HG03097 (cell line): ENCODE measurements around the gene CZIB.
"Not testable (repeated sequence)": the region's sequence is repeated elsewhere in the genome, so short reads cannot be mapped to it uniquely, and the experiment has no call there.

ENCODE experiments used
- ATAC-seq: cut with Tn5 transposase; IDR thresholded peaks from one replicate; pipeline ENCODE4 v1.9.1; 2021; ENCODE audit not compliant: unreplicated experiment, low FRiP score

The CZIB gene

DNA sequence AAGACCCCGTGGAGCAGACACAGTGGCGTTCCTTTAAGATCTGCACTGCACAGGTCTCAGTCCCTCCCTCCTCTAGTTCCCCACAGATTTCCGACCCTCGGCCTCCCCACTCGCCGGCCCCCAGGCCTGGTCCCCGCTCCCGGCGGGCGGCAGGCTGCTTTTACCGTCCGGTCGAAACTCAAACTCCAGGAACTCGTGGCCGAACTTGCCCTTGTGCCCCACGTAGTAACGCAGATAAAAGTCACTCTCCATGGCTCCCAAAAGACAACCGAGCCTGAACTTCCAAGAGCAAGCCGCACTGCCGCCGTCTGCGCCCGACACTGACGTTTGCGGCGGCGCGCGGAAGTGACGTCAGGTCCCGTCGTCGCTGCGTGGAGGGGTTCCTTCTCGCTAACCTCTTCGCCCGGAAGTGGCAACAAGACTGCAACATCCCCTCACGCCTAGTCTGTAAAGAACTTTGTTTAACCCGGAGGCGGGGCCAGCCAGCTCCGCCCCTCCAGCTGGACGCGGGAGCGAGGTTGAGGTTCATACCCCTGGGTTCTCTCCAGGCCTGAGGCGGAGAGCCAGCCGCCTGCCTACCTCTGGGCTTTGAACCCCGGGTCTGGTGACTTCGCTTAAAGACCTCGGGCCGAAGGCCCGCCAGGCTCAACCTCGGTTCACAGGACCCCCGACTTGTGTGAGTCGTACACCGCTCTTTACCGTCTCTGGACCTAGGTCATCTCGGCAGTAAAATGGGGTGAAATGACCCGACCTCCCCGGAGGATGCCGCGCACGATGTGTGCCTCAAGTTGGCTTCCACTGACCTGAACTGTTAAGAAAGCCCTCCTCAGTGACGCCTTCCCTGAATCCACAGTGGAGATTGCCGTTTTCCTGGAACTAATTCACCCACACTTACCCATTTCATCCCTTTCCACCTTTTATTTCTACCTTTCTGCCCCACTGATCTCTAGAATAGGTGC, 18.0 kb upstream of the CZIB start, which contains the start of gene MAGOH:
Gene MAGOH, minus strand, starts transcription at position 322 of the 959 bp plus-strand sequence. Its CDS starts 70 bp downstream, at position 252.
- ATAC-seq = peak; percentile 93

DNA sequence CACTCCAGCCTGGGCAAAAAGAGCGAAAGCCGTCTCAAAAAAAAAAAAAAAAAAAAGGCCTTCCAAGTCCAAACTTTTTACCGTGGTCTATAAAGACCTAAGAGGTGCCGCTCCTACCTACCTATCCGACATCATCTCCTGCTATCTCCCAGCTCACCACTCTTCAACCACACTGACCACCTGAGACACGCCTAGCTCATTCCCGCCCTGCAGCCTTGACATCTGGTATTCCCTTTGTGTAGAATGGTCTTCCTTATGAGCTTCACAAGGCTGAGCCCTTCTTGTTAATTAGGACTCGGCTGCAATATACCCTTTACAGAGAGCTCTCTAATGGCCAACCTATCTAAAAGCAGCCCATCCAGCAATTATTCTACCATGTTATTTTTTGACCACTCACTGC, 17.2 kb upstream of the CZIB start:
- ATAC-seq = no peak

DNA sequence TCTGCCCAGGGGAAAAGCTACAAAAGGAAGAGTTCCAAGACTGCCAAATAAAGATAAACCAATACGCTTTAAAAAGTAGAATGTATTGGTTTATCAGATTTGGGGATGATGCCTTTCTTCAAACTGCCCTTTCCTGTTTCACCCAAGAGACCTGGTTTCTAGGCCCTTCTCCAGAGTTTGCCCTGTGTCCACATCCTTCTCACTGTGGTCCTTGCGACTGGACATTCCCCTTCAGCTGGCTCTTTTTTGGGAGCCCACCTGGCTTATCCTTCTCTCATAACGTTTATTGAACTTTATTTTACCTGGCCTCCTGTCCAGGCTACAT, 490 bp upstream of the CZIB start:
- no peak for ATAC-seq

DNA sequence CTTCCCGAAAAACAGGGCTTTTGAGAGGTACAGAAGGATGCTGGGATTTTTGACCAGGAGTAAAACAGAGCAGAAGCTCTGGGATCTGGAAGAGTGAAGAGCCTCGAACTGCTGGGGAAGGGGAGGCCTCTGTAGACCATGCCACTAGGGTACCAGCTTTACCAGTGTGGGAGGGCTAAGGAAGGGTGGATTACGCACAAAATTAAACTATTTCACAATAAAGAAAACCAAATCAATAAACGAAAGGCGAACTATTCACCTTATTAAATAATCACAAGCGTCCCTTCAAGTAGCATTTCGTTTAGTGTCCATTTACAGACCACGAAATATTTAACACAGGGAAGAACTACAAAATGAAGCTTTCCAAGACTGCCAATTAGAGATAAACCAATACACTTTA, 723 bp downstream of the CZIB start:
- no peak for ATAC-seq

DNA sequence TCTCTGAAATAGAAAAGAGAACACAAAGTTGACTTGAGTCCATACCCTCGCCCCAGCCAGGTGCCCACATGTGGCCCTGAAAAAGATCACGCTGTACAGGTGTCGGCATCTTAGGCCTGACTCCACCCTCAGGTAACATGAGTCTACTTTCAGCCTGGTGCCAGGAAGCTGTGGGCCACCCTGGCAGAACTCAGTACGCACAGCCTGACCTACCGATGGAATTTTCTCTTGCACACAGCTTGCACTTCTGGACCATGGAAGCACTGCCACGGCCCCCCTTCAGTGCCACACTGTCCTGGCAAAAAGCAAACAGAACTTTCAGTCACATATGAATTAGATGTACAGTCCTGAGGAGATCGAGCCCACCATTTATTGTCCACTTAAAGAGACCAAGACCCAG, 2.2 kb downstream of the CZIB start:
- ATAC-seq = no peak

DNA sequence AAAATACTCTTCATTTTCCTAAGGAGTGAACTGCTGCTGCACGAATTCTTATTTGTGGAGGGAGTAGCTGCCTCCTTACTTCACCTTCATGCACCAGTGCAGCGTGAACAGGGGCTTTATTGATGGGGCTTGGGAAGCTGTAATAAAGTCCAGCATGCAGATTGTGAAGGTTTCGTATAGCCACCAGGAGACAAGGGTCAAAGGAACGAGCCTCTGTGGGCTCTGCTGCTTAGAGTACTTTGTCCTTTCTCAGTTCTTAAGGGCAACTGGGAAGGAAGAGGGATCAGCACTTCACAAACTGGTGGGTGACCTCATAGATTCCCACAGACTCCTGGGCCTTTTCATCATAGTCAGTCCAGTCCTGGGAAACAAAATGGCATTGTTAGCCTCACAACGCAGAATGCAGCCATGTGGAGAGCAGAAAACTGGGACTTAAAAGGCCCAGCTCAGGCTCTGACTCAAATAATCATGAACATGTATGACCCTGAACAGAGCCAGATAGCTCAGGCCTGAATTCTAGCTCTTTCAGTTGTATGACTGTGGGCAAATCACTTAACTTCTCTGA, 6.0 kb downstream of the CZIB start:
- no peak for ATAC-seq

DNA sequence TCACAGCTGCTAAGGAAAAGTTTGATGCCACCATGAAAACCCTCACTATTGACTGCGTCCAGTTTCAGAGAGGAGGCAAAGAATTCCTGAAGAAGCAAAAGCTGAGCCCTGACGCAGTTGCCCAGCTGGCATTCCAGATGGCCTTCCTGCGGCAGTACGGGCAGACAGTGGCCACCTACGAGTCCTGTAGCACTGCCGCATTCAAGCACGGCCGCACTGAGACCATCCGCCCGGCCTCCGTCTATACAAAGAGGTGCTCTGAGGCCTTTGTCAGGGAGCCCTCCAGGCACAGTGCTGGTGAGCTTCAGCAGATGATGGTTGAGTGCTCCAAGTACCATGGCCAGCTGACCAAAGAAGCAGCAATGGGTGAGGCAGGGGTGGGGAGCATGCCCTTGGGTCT, 9.5 kb downstream of the CZIB start:
- no peak for ATAC-seq

DNA sequence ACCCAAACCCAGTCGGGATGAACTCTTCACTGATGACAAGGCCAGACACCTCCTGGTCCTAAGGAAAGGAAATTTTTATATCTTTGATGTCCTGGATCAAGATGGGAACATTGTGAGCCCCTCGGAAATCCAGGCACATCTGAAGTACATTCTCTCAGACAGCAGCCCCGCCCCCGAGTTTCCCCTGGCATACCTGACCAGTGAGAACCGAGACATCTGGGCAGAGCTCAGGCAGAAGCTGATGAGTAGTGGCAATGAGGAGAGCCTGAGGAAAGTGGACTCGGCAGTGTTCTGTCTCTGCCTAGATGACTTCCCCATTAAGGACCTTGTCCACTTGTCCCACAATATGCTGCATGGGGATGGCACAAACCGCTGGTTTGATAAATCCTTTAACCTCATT, 10.1 kb downstream of the CZIB start:
- ATAC-seq = no peak

DNA sequence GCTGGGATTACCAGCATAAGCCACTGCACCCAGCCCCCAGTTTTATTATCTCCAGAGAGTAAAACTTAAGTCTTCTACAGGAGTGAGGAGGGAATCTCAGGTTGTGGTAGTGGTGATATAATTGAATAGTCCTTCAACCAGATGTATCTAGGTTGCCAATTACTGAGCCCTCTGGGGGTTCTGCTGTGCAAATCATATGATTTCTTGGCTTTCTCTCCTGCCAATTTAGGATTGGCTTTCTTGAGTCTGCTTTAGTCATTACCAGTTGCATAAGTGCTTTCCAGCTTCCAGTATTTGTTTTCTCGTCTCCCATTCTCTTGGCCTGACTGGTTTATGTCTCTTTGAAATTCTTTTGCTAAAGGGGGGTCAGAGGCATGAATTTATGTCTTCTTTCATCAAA, 12.7 kb downstream of the CZIB start:
- no peak for ATAC-seq

DNA sequence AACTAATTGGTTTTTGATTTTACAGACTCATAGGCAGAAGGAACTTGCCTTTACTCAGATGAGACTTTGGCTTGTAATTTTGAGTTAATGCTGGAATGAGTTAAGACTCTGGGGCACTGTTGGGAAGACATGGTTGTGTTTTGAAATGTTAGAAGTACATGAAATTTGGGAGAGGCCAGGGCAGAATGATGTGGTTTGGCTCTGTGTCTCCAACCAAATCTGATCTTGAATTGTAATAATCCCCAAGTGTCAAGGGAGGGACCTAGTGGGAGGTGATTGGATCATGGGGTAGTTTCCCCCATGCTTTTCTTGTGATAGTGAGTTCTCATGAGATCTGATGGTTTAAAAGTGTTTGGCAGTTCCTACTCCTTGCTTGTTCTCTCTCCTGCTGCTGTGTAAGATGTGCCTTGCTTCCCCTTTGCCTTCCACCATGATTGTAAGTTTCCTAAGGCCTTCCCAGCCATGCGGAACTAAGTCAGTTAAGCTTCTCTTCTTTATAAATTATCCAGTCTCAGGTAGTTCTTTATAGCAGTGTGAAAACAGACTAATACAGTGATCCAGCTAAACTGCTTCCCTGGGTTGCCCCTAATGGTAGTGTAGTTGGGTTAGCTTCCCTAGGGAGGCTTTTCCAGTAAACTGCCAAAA, 13.6 kb downstream of the CZIB start:
- ATAC-seq = no peak

DNA sequence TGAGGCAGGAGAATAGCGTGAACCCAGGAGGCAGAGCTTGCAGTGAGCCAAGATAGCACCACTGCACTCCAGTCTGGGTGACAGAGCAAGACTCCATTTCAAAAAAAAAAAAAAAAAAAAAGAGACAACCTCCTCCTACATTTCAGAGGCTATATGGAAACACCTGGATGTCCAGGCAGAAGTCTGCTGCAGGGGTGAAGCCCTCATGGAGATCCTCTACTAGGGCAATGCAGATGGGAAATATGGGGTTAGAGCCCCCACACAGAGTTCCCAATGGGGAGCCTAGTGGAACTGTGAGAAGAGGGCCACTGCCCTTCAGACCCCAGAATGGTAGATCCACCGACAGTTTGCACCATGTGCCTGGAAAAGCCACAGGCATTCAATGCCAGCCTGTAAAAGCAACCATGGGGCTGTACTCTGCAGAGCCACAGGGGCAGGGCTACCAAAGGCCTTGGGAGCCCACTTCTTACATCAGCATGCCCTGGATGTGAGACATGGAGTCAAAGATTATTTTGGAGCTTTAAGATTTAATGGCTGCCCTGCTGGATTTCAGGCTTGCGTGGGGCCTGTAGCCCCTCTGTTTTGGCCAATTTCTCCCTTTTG, 14.2 kb downstream of the CZIB start:
- not testable (repeated sequence) for ATAC-seq

DNA sequence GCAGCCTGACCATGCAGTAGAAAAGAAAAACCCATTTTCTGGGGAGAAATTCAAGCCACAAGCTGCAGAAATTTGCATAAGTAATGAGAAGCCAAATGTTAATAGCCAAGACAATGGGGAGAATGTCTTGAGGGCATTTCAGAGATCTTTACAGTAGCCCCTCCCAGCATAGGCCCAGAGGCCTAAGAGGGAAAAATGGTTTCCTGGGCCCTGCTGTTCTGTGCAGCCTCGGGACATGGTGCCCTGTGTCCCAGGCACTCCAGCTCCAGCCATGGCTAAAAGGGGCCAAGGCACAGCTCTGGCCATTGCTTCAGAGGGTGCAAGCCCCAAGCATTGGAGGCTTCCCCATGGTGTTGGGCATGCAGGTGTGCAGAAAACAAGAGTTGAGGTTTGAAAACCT, 14.9 kb downstream of the CZIB start:
- ATAC-seq = not testable (repeated sequence)

DNA sequence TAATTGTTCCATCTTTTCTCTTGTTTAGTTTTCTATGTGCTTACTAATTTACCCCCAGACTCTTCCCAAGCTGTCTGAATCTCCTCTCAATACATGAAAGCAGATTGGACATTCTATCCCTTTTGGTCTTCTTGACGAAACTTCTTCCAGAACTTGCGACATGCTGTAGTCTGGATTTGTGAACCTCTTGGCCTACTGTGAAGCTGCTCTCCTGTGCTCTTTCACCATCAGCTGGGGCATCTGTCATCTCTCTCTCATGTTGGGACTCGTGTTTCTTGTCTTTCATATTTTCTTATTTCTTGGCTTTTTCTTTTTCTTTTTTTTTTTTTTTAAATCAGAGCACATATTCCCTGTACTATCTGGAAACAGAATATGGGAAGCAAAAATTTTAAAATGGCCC, 17.0 kb downstream of the CZIB start:
- no peak for ATAC-seq

DNA sequence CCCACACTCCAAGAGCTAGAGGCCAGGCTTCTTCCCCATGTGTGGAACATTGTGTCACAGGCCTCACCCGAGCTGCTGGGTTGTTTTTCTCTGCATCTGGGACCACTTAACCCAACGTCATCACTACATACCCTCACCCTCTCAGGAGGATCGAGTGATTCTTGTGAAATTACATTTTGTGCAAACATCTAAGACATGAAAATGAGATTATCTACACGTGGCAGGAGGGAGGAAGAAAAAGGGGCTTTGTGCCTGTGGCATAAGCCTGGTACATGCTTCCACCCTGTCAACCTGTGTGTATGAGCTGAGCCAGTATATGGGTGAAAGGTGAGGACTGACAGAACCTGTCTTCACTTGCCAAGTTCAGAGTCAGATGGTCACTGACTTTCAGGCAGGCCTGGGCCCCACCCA, 22.2 kb downstream of the CZIB start:
- no peak for ATAC-seq

DNA sequence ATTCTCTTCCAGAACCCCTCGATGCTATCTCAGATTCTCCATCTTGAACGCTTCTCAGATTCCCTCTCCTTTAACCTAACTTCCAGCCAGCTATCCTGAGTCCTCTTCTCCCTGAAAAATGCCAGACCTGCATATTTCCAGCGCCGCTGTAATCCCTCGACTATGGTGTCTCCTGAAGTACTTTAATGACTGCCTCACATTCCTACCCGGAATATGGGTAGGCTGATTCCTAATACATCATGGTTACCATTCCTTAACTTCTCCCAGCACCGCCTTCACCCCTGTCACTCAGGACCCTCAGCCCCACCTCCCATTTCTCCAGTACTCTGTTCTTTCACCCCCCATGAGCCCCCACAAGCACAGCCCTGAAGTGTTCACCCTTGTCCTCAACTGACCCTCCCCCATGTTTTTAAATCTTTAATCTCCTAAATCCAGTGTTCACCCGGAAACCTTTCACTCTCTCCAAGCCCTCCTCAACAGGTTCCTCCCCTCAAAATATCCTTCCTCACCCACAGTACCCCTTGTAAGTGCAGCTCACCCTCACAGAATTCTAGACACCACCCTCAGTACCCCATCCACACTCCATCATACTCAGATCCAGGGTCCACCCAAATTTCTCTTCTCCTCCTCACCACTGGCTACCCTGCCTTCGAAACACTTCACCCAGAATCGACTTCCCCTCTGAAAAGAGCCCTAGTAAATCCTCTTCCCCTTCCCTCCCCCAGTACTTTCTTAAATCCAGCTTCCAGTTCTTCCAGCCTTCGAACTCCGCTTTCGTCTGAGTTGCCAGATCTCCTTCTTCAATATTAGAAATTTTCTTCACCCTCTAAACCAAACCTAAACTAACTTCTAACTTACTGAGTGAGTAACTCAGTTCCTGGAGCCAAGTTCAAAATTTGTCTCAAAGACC, 22.9 kb downstream of the CZIB start:
- no peak for ATAC-seq

DNA sequence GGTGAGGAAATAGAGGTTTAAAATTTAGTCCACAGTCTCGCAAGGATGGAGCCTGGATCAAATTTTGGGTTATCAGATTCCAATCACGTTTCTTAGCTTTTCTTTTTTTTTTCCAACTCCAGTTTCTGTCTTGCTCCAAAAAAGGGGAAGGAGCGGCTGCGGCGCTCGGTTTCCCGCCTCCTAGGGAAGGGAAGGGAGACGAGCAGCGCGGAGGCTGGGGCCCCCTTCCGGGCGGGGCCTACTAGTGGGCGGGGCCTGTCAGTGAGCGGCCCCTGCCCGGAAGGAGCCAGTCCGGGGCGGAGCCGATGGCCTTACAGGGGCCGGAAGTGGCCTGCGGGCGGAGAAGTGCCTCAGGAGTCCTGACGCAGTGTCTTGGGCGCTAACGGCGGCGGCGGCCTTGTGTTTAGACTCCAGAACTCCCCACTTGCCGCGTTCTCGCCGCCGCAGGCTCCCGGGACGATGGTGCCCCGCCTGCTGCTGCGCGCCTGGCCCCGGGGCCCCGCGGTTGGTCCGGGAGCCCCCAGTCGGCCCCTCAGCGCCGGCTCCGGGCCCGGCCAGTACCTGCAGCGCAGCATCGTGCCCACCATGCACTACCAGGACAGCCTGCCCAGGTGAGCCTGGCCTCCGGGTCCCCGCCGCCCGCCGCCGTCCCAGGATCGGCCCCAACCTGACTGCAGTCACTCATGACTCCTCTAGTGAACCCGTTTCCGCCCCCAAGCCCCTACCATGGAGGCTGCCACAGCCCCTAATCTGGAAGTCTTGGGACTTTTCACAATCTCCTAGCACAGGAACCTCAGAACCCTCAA, 23.7 kb downstream of the CZIB start, which contains the start of gene CPT2:
Gene CPT2, plus strand, starts transcription at position 340 of the 806 bp plus-strand sequence. Its CDS starts 120 bp downstream, at position 460.
- peak; percentile 93 for ATAC-seq

DNA sequence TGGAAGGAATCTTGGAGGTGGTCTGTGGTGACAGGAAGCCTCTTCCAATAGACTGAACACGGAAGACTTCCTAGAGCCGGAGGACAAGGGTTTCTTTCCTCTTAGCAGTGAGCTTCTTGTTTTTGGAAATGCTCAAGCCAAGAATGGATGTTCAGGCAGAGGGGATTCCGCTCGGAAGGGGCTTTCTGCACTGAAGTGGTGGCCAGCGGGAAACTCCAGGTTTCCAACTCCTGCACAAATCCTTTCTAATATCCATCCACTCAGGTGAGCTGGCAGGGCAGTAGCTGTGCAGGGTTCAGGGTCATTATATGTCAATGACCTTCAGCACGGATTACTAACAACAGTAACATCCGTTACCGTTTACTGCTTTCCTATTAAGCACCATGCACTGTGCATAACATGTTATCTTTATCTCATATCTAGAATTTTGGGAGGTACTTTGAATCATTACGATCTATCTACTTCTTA, 24.4 kb downstream of the CZIB start:
- ATAC-seq = no peak

DNA sequence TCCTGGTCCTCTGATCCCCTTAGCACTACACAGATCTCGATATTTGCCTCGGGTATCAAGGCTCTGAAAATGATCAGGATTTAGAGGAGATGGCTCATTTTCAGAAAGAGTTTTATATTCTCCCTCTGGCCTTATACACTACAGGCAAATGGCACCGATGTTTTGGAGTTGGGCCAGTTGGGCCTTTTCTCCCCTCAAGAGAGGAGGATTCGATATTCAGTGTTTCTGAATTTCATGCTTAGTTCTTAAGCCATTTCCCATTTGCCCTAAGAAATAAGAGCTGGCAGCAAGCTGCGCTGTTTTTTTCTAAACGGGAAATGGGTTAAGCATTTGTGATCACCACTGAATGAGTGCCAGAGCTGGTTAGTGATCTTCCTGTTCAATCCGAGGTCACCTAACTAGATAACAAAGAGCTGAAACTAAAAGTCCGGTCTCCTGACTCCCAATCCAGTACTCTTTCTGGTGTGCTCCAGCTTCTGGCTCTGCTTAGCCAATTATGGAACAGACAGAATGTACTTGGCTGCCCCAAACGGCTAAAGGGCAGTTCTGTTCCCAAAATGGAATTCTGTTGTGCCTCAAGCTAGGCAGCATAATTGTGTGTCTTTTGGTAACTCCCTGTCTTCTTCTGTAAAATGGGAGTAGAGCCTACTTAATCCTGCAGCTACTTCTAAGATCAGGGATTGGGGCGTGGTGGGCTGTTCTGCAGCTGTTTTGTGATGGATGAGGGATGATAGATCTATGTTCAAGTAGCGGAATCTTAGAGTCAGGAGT, 25.0 kb downstream of the CZIB start:
- no peak for ATAC-seq
